Cardiac fibroblast (primary cell): ENCODE data around the gene MNX1.

Experiments
- DNase-seq, 2 donors: peaks; one replicate each; pipeline versions ENCODE4 v3.0.0 to v3.0.0-alpha.2; 2010; ENCODE audit warnings: low read depth in 2 of 2
- H3K4me3 ChIP-seq, 2 donors: replicated peaks in 1 of 2; 1 replicate in 1 of 2; 2 replicates in 1 of 2; pipeline ENCODE4 v1.5.1; 2011; ENCODE audit warnings: low read depth in 2 of 2, low read length in 2 of 2, mild to moderate bottlenecking in 2 of 2, moderate library complexity in 1 of 2
- CTCF ChIP-seq: IDR thresholded peaks from one replicate; pipeline ENCODE4 v1.5.1; 2011; ENCODE audit warnings: low read depth, mild to moderate bottlenecking, low read length, inconsistent platforms

MNX1 gene

GRCh38 chr7:156998988-156999957 is 11.2 kb downstream of the MNX1 start:
- DNase-seq: no peak
- no peak for TF ChIP-seq CTCF
- H3K4me3 ChIP-seq: no peak overlapping the region

- no peak overlapping the region for H3K4me3 ChIP-seq
- DNase-seq: no peak
- TF ChIP-seq CTCF: no peak
These were observed 16.0 kb downstream of the MNX1 start for GRCh38 chr7:156994417-156994816.

GRCh38 chr7:156993925-156994235 is 16.6 kb downstream of the MNX1 start:
- H3K4me3 ChIP-seq: no peak overlapping the region
- TF ChIP-seq CTCF: no peak
- DNase-seq: no peak

GRCh38 chr7:156993021-156993924 is 17.2 kb downstream of the MNX1 start:
- no peak for TF ChIP-seq CTCF
- no peak overlapping the region for H3K4me3 ChIP-seq
- peak in 1 of 2 donors; percentile 50 for DNase-seq

- H3K4me3 ChIP-seq: no peak overlapping the region
- no peak for TF ChIP-seq CTCF
- DNase-seq: no peak
These were observed 20.5 kb downstream of the MNX1 start for GRCh38 chr7:156989766-156990535.
